Breast epithelium (tissue), 3 donors: ENCODE results near the gene PTPRU.

Experiments used
- POLR2A ChIP-seq: fragments of 450-650 bp; IDR thresholded peaks from one replicate; pipeline ENCODE4 v1.6.1; 2016; ENCODE audit warnings: antibody characterized with exemption, mild to moderate bottlenecking, moderate library complexity
- TF ChIP-seq, protein P1 (sequence below), 3 donors: fragments of 450-650 bp; IDR thresholded peaks; one replicate each; pipeline ENCODE4 v1.5.1; 2016 to 2017; ENCODE audit warnings: antibody characterized with exemption in 3 of 3, mild to moderate bottlenecking in 3 of 3, moderate library complexity in 3 of 3

DNA sequence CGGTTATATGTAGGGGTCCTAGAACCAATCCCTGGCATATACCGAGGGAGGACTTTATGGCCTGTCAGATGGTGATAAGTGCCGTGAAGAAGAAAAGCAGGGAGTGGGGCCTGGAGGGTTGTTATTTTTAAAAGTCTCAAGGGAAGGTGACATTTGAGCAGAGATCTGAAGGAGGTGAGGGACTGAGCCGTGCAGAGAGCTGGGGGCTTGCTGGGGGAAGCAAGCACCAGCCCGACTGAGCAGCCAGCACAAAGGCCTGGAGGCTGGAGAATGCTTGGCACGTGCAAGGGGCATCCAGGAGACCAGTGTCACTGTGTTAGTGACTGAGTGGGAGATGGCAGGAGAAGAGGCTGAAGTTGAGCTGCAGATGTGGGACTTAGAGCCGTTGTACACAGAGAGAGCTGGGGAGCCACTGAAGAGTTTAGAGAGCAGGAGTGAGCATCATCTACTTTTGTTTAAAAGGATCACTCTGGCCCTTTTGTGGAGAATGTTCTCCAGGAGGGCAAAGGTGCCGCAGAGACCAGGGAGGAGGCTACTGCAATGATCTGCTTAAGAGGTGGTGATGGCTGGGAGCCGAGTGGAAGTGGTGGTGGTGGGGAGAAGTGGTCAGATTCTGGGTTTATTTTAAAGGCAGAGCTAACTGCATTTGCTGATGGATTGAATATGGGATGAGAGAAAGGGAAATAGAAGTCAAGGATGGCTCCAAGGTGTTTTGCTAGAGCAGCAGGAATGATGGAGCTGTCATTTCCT, 31.2 kb downstream of the PTPRU start:
- TF ChIP-seq POLR2A, result no peak
- TF ChIP-seq, protein P1, sequence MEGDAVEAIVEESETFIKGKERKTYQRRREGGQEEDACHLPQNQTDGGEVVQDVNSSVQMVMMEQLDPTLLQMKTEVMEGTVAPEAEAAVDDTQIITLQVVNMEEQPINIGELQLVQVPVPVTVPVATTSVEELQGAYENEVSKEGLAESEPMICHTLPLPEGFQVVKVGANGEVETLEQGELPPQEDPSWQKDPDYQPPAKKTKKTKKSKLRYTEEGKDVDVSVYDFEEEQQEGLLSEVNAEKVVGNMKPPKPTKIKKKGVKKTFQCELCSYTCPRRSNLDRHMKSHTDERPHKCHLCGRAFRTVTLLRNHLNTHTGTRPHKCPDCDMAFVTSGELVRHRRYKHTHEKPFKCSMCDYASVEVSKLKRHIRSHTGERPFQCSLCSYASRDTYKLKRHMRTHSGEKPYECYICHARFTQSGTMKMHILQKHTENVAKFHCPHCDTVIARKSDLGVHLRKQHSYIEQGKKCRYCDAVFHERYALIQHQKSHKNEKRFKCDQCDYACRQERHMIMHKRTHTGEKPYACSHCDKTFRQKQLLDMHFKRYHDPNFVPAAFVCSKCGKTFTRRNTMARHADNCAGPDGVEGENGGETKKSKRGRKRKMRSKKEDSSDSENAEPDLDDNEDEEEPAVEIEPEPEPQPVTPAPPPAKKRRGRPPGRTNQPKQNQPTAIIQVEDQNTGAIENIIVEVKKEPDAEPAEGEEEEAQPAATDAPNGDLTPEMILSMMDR (IDR thresholded peaks at IDR 0.05), result no peak
